Ishikawa (cell line): ENCODE measurements around the gene METTL14.

Experiments used
- CEBPB ChIP-seq: IDR thresholded peaks from 2 replicates; pipeline ENCODE4 v1.6.1; 2012
- CREB1 ChIP-seq: IDR thresholded peaks from 2 replicates; pipeline ENCODE4 v1.6.1; 2012; ENCODE audit warnings: low read depth
- EGR1 ChIP-seq: IDR thresholded peaks from 2 replicates; pipeline ENCODE4 v1.6.1; 2012
- EP300 ChIP-seq: IDR thresholded peaks from 2 replicates; pipeline ENCODE4 v1.6.1; 2012; ENCODE audit warnings: borderline replicate concordance
- FOXM1 ChIP-seq: IDR thresholded peaks from 2 replicates; pipeline ENCODE4 v1.6.1; 2012; ENCODE audit warnings: low read depth, borderline replicate concordance
- MAX ChIP-seq: IDR thresholded peaks from 2 replicates; pipeline ENCODE4 v1.6.1; 2012
- NFIC ChIP-seq: IDR thresholded peaks from 2 replicates; pipeline ENCODE4 v1.6.1; 2012
- RAD21 ChIP-seq: IDR thresholded peaks from 2 replicates; pipeline ENCODE4 v1.6.1; 2012; ENCODE audit warnings: low read depth
- REST ChIP-seq: IDR thresholded peaks from 2 replicates; pipeline ENCODE4 v1.6.1; 2012; ENCODE audit warnings: low read depth, mild to moderate bottlenecking
- TAF1 ChIP-seq: IDR thresholded peaks from 2 replicates; pipeline ENCODE4 v1.6.1; 2012; ENCODE audit warnings: low read depth, mild to moderate bottlenecking
- TCF12 ChIP-seq: IDR thresholded peaks from 2 replicates; pipeline ENCODE4 v1.6.1; 2012; ENCODE audit warnings: low read depth
- TEAD4 ChIP-seq: IDR thresholded peaks from 2 replicates; pipeline ENCODE4 v1.6.1; 2012
- USF1 ChIP-seq: IDR thresholded peaks from 2 replicates; pipeline ENCODE4 v1.6.1; 2012
- YY1 ChIP-seq: IDR thresholded peaks from 2 replicates; pipeline ENCODE4 v1.6.1; 2012; ENCODE audit warnings: low read depth
- ZBTB7A ChIP-seq: IDR thresholded peaks from 2 replicates; pipeline ENCODE4 v1.6.1; 2012; ENCODE audit warnings: low read depth

The METTL14 gene

GRCh38 chr4:118684873-118685811 lies at the start of gene METTL14:
Gene METTL14 (plus strand): TSS chr4:118685392. CDS start chr4:118685535, 143 bp downstream.
- TF ChIP-seq ZBTB7A (peak; percentile 87), NFIC (peak; percentile 49; the same call in 1 of the 2 replicates), EP300 (no peak), FOXM1 (no peak), TAF1 (peak; percentile 56), TCF12 (no peak), CREB1 (peak; percentile 93), YY1 (no peak), CEBPB (peak; percentile 79)

- TF ChIP-seq RAD21: peak; percentile 45
Observed at GRCh38 chr4:118664665-118665064, 20.5 kb upstream of the METTL14 start.

- 0 out of 2 replicates have a peak, but pooled peaks have one; percentile 32 for TF ChIP-seq YY1
- 0 out of 2 replicates have a peak, but pooled peaks have one; percentile 15 for TF ChIP-seq TEAD4
- peak; percentile 83 for TF ChIP-seq REST
Observed at GRCh38 chr4:118669220-118669619, 16.0 kb upstream of the METTL14 start.

- TF ChIP-seq CEBPB (no peak), TEAD4 (no peak), CREB1 (no peak), EGR1 (no peak), NFIC (no peak), FOXM1 (no peak), YY1 (no peak), RAD21 (no peak), MAX (no peak), REST (no peak), ZBTB7A (no peak), TCF12 (no peak), USF1 (no peak), TAF1 (no peak), EP300 (no peak)
Observed at GRCh38 chr4:118676128-118676527, 9.1 kb upstream of the METTL14 start.

GRCh38 chr4:118680808-118681207 lies 4.4 kb upstream of the METTL14 start:
- no peak for TF ChIP-seq USF1
- TF ChIP-seq FOXM1: no peak
- TF ChIP-seq EGR1: no peak
- no peak for TF ChIP-seq NFIC
- TF ChIP-seq ZBTB7A: no peak
- no peak for TF ChIP-seq TAF1
- no peak for TF ChIP-seq CEBPB
- TF ChIP-seq CREB1: no peak
- TF ChIP-seq YY1: no peak
- no peak for TF ChIP-seq TCF12
- TF ChIP-seq RAD21: no peak
- no peak for TF ChIP-seq TEAD4
- no peak for TF ChIP-seq MAX
- no peak for TF ChIP-seq REST
- TF ChIP-seq EP300: no peak
